Prostate gland (tissue), 2 donors: ENCODE measurements around the gene XYLT2. TPM values are rescaled to one million over a fixed set of nuclear protein-coding genes. Genes with fewer than 3 reads are reported as not detected.

Experiments
- DNase-seq: peaks from one replicate; pipeline ENCODE4 v3.0.0-alpha.2; 2019; ENCODE audit warnings: low spot score
- H3K27ac ChIP-seq, 2 donors: fragments of 200-600 bp; sonication (generic); 2 replicates each; pipeline ENCODE4 v1.5.1; 2017 to 2019
- H3K27me3 ChIP-seq: fragments of 200-600 bp; sonication (generic); replicated peaks from 2 replicates; pipeline ENCODE4 v1.5.1; 2019; ENCODE audit not compliant: insufficient read depth
- H3K36me3 ChIP-seq, 2 donors: fragments of 200-600 bp; sonication (generic); 1 replicate in 1 of 2; 2 replicates in 1 of 2; pipeline versions ENCODE4 v1.5.1 to v1.8.1; 2017 to 2019
- H3K4me1 ChIP-seq: fragments of 200-600 bp; sonication (generic); replicated peaks from 2 replicates; pipeline ENCODE4 v1.5.1; 2019
- H3K4me3 ChIP-seq, 2 donors: fragments of 200-600 bp; sonication (generic); 2 replicates each; pipeline ENCODE4 v1.5.1; 2017 to 2019
- H3K9me3 ChIP-seq: fragments of 200-600 bp; sonication (generic); 2 replicates; pipeline ENCODE4 v1.5.1; 2017
- POLR2A ChIP-seq: fragments of 450-650 bp; IDR thresholded peaks from one replicate; pipeline ENCODE4 v1.6.1; 2016; ENCODE audit warnings: antibody characterized with exemption, mild to moderate bottlenecking
- POLR2AphosphoS5 ChIP-seq: sonication (generic); formaldehyde crosslinking; IDR thresholded peaks from one replicate; pipeline ENCODE4 v1.6.1; 2017; ENCODE audit warnings: antibody characterized with exemption
- WGBS: methylation state at CpG from one replicate; pipeline ENCODE4 v1.1.5; 2018; 5-methylcytosine and 5-hydroxymethylcytosine counted together
- intact Hi-C: fragments of 100-400 bp; cut with DNase I; formaldehyde crosslinking; loops from one replicate; pipeline ENCODE4 v1.14.2; 2022
- total RNA-seq, 2 donors: library from RNA; depleted of rRNA; stranded (reverse); fragments of >200 nt; gene quantifications; one replicate each; pipeline ENCODE4 v1.1.0, GENCODE V29; 2016
- TF ChIP-seq, protein P1 (sequence below), 4 experiments: fragments of 200-600 bp in 2 of 4; fragments of 450-650 bp in 2 of 4; sonication (generic) in 2 of 4; IDR thresholded peaks; 1 replicate in 3 of 4; 2 replicates in 1 of 4; pipeline ENCODE4 v1.5.1; 2016 to 2019; ENCODE audit warnings: antibody characterized with exemption in 4 of 4, mild to moderate bottlenecking in 2 of 4, moderate library complexity in 2 of 4

The XYLT2 gene
- total RNA-seq, 2 donors from 2014 or later: 44.8 to 49.8 TPM

DNA sequence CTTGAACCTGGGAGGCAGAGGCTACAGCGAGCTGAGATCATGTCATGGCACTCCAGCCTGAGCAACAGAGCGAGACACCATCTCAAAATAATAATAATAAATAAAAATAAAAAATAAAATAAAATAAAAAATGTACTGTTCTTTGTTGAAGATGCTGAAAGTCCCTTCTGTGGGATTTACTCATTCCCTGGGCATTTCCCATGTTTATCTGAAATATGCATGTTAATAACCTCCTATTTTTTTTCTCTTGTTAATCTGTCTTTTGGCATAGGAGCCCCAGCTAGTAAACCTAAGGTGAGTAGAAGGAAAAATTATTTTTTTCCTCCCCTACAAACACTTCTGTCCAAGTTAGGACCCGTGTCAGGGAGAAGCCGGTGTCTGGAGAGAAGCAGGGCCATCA, 37.3 kb upstream of the XYLT2 start:
- Histone ChIP-seq H3K4me1 (peaks cover 5% of the 10 kb centered on the region), H3K9me3 (no peaks in the 10 kb centered on the region), H3K27ac (no peak overlapping the region), H3K27me3 (no peaks in the 10 kb centered on the region), H3K36me3 (no peaks in the 10 kb centered on the region), H3K4me3 (no peak overlapping the region)
- no peak for DNase-seq
- intact Hi-C loops: no loop called here
- WGBS: 93% methylated on average over 4 of the region's 4 CpGs
- TF ChIP-seq POLR2AphosphoS5 (no peak), POLR2A (no peak)
- TF ChIP-seq, protein P1, sequence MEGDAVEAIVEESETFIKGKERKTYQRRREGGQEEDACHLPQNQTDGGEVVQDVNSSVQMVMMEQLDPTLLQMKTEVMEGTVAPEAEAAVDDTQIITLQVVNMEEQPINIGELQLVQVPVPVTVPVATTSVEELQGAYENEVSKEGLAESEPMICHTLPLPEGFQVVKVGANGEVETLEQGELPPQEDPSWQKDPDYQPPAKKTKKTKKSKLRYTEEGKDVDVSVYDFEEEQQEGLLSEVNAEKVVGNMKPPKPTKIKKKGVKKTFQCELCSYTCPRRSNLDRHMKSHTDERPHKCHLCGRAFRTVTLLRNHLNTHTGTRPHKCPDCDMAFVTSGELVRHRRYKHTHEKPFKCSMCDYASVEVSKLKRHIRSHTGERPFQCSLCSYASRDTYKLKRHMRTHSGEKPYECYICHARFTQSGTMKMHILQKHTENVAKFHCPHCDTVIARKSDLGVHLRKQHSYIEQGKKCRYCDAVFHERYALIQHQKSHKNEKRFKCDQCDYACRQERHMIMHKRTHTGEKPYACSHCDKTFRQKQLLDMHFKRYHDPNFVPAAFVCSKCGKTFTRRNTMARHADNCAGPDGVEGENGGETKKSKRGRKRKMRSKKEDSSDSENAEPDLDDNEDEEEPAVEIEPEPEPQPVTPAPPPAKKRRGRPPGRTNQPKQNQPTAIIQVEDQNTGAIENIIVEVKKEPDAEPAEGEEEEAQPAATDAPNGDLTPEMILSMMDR (IDR thresholded peaks at IDR 0.05): no peak

- Histone ChIP-seq H3K27ac (no peak overlapping the region), H3K27me3 (no peaks in the 10 kb centered on the region), H3K4me1 (no peaks in the 10 kb centered on the region), H3K36me3 (no peaks in the 10 kb centered on the region), H3K9me3 (no peaks in the 10 kb centered on the region), H3K4me3 (no peak overlapping the region)
- TF ChIP-seq, protein P1 (IDR thresholded peaks at IDR 0.05): no peak
- TF ChIP-seq POLR2A (no peak), POLR2AphosphoS5 (no peak)
- WGBS: 69% methylated on average over 3 of the region's 3 CpGs
- intact Hi-C loops: no loop called here
- no peak for DNase-seq
Observed at GRCh38 chr17:50310455-50311111, 35.3 kb upstream of the XYLT2 start.

- TF ChIP-seq, protein P1 (IDR thresholded peaks at IDR 0.05): no peak
- TF ChIP-seq POLR2AphosphoS5 (no peak), POLR2A (no peak)
- WGBS: 57% methylated on average over 1 of the region's 1 CpG
- H3K4me3 ChIP-seq: no peak overlapping the region
- no peaks in the 10 kb centered on the region for H3K4me1 ChIP-seq
- H3K36me3 ChIP-seq: no peaks in the 10 kb centered on the region
- no peak for DNase-seq
- intact Hi-C loops: no loop called here
- H3K27ac ChIP-seq: no peak overlapping the region
- no peaks in the 10 kb centered on the region for H3K9me3 ChIP-seq
- H3K27me3 ChIP-seq: no peaks in the 10 kb centered on the region
Observed at GRCh38 chr17:50311112-50311460, 34.8 kb upstream of the XYLT2 start.

- Histone ChIP-seq H3K9me3 (no peaks in the 10 kb centered on the region), H3K36me3 (no peaks in the 10 kb centered on the region), H3K4me1 (no peaks in the 10 kb centered on the region), H3K4me3 (no peak overlapping the region), H3K27ac (no peak overlapping the region), H3K27me3 (no peaks in the 10 kb centered on the region)
- intact Hi-C loops: no loop called here
- TF ChIP-seq POLR2A (no peak), POLR2AphosphoS5 (no peak)
- TF ChIP-seq, protein P1 (IDR thresholded peaks at IDR 0.05): no peak
- WGBS: 92% methylated on average over 4 of the region's 4 CpGs
- no peak for DNase-seq
Observed at GRCh38 chr17:50311483-50311882, 34.4 kb upstream of the XYLT2 start.

DNA sequence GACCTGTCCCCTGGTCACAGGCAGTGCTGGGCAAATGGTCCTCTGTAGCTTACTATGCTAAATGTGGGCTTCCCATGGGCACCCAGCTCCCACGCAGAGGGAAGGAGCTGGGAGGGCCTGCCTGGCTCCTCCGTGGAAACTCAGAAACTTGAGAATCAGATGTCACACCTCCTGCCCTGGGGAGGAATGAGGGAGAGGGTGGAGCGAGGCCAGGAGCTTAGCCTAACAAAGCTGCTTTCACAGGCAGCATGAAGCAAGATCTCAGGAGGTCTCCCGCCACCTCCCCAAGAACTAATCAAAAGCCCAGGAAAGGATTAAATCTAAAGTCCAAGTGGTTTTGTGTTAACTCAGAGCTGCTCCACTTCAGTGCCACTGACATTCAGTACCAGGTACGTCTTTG, 33.6 kb upstream of the XYLT2 start:
- DNase-seq: peak; percentile 29
- no peaks in the 10 kb centered on the region for H3K36me3 ChIP-seq
- intact Hi-C loops: no loop called here
- H3K4me1 ChIP-seq: no peaks in the 10 kb centered on the region
- H3K27ac ChIP-seq: no peak overlapping the region
- H3K9me3 ChIP-seq: no peaks in the 10 kb centered on the region
- TF ChIP-seq POLR2AphosphoS5 (no peak), POLR2A (no peak)
- TF ChIP-seq, protein P1 (IDR thresholded peaks at IDR 0.05): no peak
- 41% methylated on average over 5 of the region's 5 CpGs for WGBS
- no peaks in the 10 kb centered on the region for H3K27me3 ChIP-seq
- no peak overlapping the region for H3K4me3 ChIP-seq
